ENCODE data around the gene PCNX1. TPM values are rescaled to one million over a fixed set of nuclear protein-coding genes. Genes with fewer than 3 reads are reported as not detected.
A peak's percentile ranks its signal among the peaks of the same experiment; 100 is the strongest.
"Not testable (repeated sequence)": the region's sequence is repeated elsewhere in the genome, so short reads cannot be mapped to it uniquely, and the experiment has no call there.

The PCNX1 gene
- 10 to 100 TPM; 41.7 to 49.4 (median 44.3) TPM for polyA plus RNA-seq (ENCODE audit: insufficient read length in 4 of 4)

- peak; percentile 65 to 85 (median 78) for DNase-seq (ENCODE audit: low read depth in 4 of 4, low spot score in 2 of 4)
These were observed at the start of gene PCNX1 for GRCh38 chr14:70907176-70907995. Gene PCNX1 (plus strand): TSS chr14:70907459. CDS start chr14:70907851, 392 bp downstream.

- DNase-seq (ENCODE audit: low read depth in 4 of 4, low spot score in 2 of 4) = no peak
These were observed 49.8 kb upstream of the PCNX1 start for GRCh38 chr14:70857496-70857890.

GRCh38 chr14:70858641-70859040, 48.6 kb upstream of the PCNX1 start:
- DNase-seq (ENCODE audit: low read depth in 4 of 4, low spot score in 2 of 4) = no peak

GRCh38 chr14:70866992-70867391, 40.3 kb upstream of the PCNX1 start:
- not testable (repeated sequence) for DNase-seq (ENCODE audit: low read depth in 4 of 4, low spot score in 2 of 4)

- no peak for DNase-seq (ENCODE audit: low read depth in 4 of 4, low spot score in 2 of 4)
These were observed 36.3 kb upstream of the PCNX1 start for GRCh38 chr14:70871001-70871400.

GRCh38 chr14:70871863-70872677, 35.2 kb upstream of the PCNX1 start:
- DNase-seq (ENCODE audit: low read depth in 4 of 4, low spot score in 2 of 4) = no peak

- DNase-seq (ENCODE audit: low read depth in 4 of 4, low spot score in 2 of 4) = no peak
These were observed 34.6 kb upstream of the PCNX1 start for GRCh38 chr14:70872678-70873020.

- DNase-seq (ENCODE audit: low read depth in 4 of 4, low spot score in 2 of 4) = no peak
These were observed 33.6 kb upstream of the PCNX1 start for GRCh38 chr14:70873627-70874026.

GRCh38 chr14:70875811-70876460, 31.3 kb upstream of the PCNX1 start:
- not testable (repeated sequence) for DNase-seq (ENCODE audit: low read depth in 4 of 4, low spot score in 2 of 4)

GRCh38 chr14:70879448-70879847, 27.8 kb upstream of the PCNX1 start:
- no peak for DNase-seq (ENCODE audit: low read depth in 4 of 4, low spot score in 2 of 4)

GRCh38 chr14:70880888-70881287, 26.4 kb upstream of the PCNX1 start:
- DNase-seq (ENCODE audit: low read depth in 4 of 4, low spot score in 2 of 4) = not testable (repeated sequence)

- DNase-seq (ENCODE audit: low read depth in 4 of 4, low spot score in 2 of 4) = no peak
These were observed 25.6 kb upstream of the PCNX1 start for GRCh38 chr14:70881549-70882177.

GRCh38 chr14:70882776-70883492, 24.3 kb upstream of the PCNX1 start:
- DNase-seq (ENCODE audit: low read depth in 4 of 4, low spot score in 2 of 4) = no peak

- DNase-seq (ENCODE audit: low read depth in 4 of 4, low spot score in 2 of 4) = no peak
These were observed 22.5 kb upstream of the PCNX1 start for GRCh38 chr14:70884595-70885342.

GRCh38 chr14:70885343-70886022, 21.8 kb upstream of the PCNX1 start:
- no peak for DNase-seq (ENCODE audit: low read depth in 4 of 4, low spot score in 2 of 4)

- no peak for DNase-seq (ENCODE audit: low read depth in 4 of 4, low spot score in 2 of 4)
These were observed 20.6 kb upstream of the PCNX1 start for GRCh38 chr14:70886421-70887206.

GRCh38 chr14:70887207-70887681, 20.0 kb upstream of the PCNX1 start:
- no peak for DNase-seq (ENCODE audit: low read depth in 4 of 4, low spot score in 2 of 4)
